Ascending aorta (tissue), 2 donors: ENCODE measurements around the gene KRTAP5-4. TPM values are rescaled to one million over a fixed set of nuclear protein-coding genes. Genes with fewer than 3 reads are reported as not detected.
A peak's percentile ranks its signal among the peaks of the same experiment; 100 is the strongest.

Source experiments
- DNase-seq, 2 donors: peaks; one replicate each; pipeline ENCODE4 v3.0.0-alpha.2; 2019; ENCODE audit warnings: low spot score in 2 of 2
- H3K27ac ChIP-seq, 2 donors: fragments of 200-600 bp; sonication (generic); one replicate each; pipeline ENCODE4 v1.5.1; 2016 to 2017; ENCODE audit warnings: mild to moderate bottlenecking in 1 of 2
- H3K27me3 ChIP-seq: fragments of 200-600 bp; sonication (generic); one replicate; pipeline ENCODE4 v1.5.1; 2017
- H3K36me3 ChIP-seq, 2 donors: fragments of 200-600 bp; sonication (generic); one replicate each; pipeline ENCODE4 v1.5.1; 2016
- H3K4me1 ChIP-seq, 2 donors: fragments of 200-600 bp; sonication (generic); one replicate each; pipeline ENCODE4 v1.5.1; 2016 to 2017; ENCODE audit warnings: mild to moderate bottlenecking in 1 of 2
- H3K4me3 ChIP-seq, 2 donors: fragments of 200-600 bp; sonication (generic); one replicate each; pipeline ENCODE4 v1.5.1; 2016 to 2017; ENCODE audit warnings: mild to moderate bottlenecking in 1 of 2
- H3K9me3 ChIP-seq, 2 donors: fragments of 200-600 bp; sonication (generic); one replicate each; pipeline ENCODE4 v1.5.1; 2016
- intact Hi-C: fragments of 100-400 bp; cut with DNase I; formaldehyde crosslinking; loops from one replicate; pipeline ENCODE4 v1.15.1; 2023
- total RNA-seq: library from RNA; depleted of rRNA; stranded (reverse); fragments of >200 nt; gene quantifications from one replicate; pipeline ENCODE4 v1.1.0, GENCODE V29; 2016
- TF ChIP-seq, protein P1 (sequence below), 3 experiments: fragments of 200-600 bp in 2 of 3; fragments of 450-650 bp in 1 of 3; sonication (generic) in 2 of 3; IDR thresholded peaks; one replicate each; pipeline ENCODE4 v1.5.1; 2016 to 2019; ENCODE audit warnings: antibody characterized with exemption in 3 of 3, mild to moderate bottlenecking in 1 of 3, moderate library complexity in 1 of 3

KRTAP5-4 gene
- total RNA-seq, 1 donor from 2014 or later, result not detected

GRCh38 chr11:1640076-1640946 lies 18.4 kb upstream of the KRTAP5-4 start:
- no peak overlapping the region for H3K27ac ChIP-seq
- H3K4me3 ChIP-seq, result no peak overlapping the region
- TF ChIP-seq, protein P1, sequence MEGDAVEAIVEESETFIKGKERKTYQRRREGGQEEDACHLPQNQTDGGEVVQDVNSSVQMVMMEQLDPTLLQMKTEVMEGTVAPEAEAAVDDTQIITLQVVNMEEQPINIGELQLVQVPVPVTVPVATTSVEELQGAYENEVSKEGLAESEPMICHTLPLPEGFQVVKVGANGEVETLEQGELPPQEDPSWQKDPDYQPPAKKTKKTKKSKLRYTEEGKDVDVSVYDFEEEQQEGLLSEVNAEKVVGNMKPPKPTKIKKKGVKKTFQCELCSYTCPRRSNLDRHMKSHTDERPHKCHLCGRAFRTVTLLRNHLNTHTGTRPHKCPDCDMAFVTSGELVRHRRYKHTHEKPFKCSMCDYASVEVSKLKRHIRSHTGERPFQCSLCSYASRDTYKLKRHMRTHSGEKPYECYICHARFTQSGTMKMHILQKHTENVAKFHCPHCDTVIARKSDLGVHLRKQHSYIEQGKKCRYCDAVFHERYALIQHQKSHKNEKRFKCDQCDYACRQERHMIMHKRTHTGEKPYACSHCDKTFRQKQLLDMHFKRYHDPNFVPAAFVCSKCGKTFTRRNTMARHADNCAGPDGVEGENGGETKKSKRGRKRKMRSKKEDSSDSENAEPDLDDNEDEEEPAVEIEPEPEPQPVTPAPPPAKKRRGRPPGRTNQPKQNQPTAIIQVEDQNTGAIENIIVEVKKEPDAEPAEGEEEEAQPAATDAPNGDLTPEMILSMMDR (IDR thresholded peaks at IDR 0.05), result peak; percentile 29 to 76 (median 73)
- no peaks in the 10 kb centered on the region for H3K27me3 ChIP-seq
- peak in 1 of 2 donors; percentile 34 for DNase-seq
- H3K36me3 ChIP-seq, result no peaks in the 10 kb centered on the region
- no peaks in the 10 kb centered on the region for H3K4me1 ChIP-seq
- H3K9me3 ChIP-seq, result no peaks in the 10 kb centered on the region
- intact Hi-C loops, result no loop called here

GRCh38 chr11:1639666-1640065 lies 17.7 kb upstream of the KRTAP5-4 start:
- intact Hi-C loops, result no loop called here
- Histone ChIP-seq H3K27ac (no peak overlapping the region), H3K9me3 (no peaks in the 10 kb centered on the region), H3K27me3 (no peaks in the 10 kb centered on the region), H3K36me3 (no peaks in the 10 kb centered on the region), H3K4me3 (no peak overlapping the region), H3K4me1 (no peaks in the 10 kb centered on the region)
- DNase-seq, result peak in 1 of 2 donors; percentile 34
- TF ChIP-seq, protein P1 (IDR thresholded peaks at IDR 0.05), result no peak

DNA sequence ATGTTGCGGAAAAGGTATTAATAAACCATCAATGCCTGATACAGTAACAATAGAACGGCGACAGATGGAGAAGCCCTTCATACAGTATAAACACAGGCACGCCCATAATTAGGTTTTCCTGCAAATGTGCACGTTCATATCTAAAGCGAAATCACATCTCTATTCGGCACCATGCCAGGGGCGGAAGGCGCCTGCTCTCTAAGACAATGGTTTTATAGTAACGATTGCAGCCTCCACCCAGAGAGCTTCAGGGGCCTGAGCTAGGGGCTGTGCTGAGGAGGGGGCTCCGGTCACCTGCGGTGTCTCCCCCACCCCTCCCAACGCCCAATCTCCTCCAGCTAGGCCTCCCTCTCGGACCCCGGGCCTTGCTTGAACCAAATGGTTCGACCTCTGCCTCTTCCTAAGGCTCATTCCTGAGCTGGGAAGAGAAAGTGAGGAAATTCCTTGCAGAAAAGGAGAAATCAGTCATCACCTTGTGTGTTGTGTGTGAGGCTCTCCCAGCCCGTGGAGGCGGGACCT lies 17.2 kb upstream of the KRTAP5-4 start:
- Histone ChIP-seq H3K4me3 (no peak overlapping the region), H3K27me3 (no peaks in the 10 kb centered on the region), H3K9me3 (no peaks in the 10 kb centered on the region), H3K27ac (no peak overlapping the region), H3K4me1 (no peaks in the 10 kb centered on the region), H3K36me3 (no peaks in the 10 kb centered on the region)
- no peak for DNase-seq
- TF ChIP-seq, protein P1 (IDR thresholded peaks at IDR 0.05), result no peak
- intact Hi-C loops, result no loop called here

GRCh38 chr11:1638344-1638743 lies 16.4 kb upstream of the KRTAP5-4 start:
- Histone ChIP-seq H3K9me3 (no peaks in the 10 kb centered on the region), H3K27ac (no peak overlapping the region), H3K4me1 (no peaks in the 10 kb centered on the region), H3K36me3 (no peaks in the 10 kb centered on the region), H3K4me3 (no peak overlapping the region), H3K27me3 (no peaks in the 10 kb centered on the region)
- DNase-seq, result no peak
- TF ChIP-seq, protein P1 (IDR thresholded peaks at IDR 0.05), result no peak
- intact Hi-C loops, result no loop called here

- Histone ChIP-seq H3K9me3 (no peaks in the 10 kb centered on the region), H3K36me3 (no peaks in the 10 kb centered on the region), H3K4me1 (no peaks in the 10 kb centered on the region), H3K4me3 (no peak overlapping the region), H3K27ac (no peak overlapping the region), H3K27me3 (no peaks in the 10 kb centered on the region)
- TF ChIP-seq, protein P1 (IDR thresholded peaks at IDR 0.05), result no peak
- intact Hi-C loops, result no loop called here
- DNase-seq, result no peak
Observed at GRCh38 chr11:1637628-1638027, 15.7 kb upstream of the KRTAP5-4 start.
